A172 (cell line): ENCODE measurements around the gene ZDHHC4. TPM values are rescaled to one million over a fixed set of nuclear protein-coding genes. Genes with fewer than 3 reads are reported as not detected.

ENCODE experiments used
- DNase-seq: peaks from one replicate; pipeline ENCODE4 v3.0.0-alpha.2; 2015; ENCODE audit warnings: low spot score
- total RNA-seq: library from RNA; depleted of rRNA; stranded (reverse); fragments of >200 nt; shearing (Covaris generic); gene quantifications from 2 replicates; pipeline ENCODE4 v1.2.3, GENCODE V29; 2014; rRNA removed

The ZDHHC4 gene
- 66.0 and 69.1 TPM in 2 replicates for total RNA-seq

DNA sequence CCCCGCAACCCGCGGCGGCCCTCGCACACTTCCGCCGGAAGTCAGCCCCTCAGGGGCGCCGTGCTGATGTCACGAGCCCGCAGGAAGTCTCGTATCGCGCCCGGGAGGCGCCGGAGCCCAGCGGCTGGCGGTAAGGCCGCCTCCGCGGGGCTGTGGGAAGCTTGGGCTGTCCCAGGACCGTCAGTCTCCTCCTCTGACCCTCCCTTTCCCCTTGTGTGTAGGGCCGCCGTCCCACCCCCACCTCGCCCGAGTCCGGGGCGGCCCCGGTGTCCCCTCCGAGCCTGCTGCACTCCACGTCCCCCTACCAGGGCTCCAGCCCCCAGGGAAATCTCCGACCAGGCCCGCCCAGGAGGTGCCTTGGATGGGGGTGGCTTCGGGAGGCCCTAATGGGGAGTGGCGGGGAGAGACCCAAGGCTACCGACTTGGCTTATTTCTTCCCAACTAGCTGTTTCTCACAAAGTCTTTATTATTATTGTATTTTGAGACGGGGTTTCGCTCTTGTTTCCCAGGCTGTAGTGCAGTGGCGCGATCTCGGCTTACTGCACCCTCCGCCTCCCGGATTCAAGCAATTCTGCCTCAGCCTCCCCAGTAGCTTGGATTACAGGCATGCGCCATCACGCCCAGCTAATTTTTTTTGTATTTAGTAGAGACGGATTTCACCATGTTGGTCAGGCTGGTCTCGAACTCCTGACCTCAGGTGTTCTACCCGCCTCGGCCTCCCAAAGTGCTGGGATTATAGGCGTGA, at the start of gene ZDHHC4:
Gene ZDHHC4, plus strand, starts transcription at position 86 of the 745 bp plus-strand sequence. CDS start 3,108 bp downstream, outside the sequence.
- peak; percentile 84 for DNase-seq

DNA sequence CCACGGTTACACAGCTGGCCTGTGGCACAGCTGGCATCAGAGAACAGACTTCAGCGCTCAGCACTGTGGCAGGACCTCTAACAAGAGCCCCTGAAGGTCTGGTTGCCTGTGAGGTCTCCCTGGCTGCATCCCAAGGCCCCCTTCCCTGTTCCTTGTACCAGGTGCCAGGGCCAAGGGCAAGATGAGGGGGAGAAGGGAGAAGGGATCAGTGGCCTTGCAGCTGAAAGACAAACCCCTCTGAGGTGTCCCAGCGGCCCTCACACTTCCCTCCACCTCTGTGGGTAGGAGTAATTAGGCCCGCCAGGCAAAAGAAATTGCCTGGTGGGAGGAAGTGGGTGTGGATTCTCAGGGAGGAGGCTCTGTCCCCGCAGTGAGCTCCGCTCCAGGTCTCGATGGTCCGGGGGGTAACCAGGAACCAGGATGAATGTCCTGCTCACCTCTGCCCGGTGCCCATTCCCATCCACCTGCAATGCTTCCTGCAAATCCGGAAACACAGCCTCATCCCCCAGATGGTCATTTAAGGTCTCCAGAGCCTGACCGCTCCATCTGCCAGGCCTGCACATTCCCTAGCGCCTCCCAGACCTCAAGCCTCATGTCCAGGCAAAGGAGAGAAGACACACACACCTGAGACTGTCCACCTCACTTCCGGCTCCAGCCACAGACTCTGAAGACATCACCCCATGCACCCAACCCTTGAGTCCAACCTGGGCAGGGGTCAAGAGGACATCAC, 48.7 kb upstream of the ZDHHC4 start:
- no peak for DNase-seq

GRCh38 chr7:6529643-6530042, 47.6 kb upstream of the ZDHHC4 start:
- no peak for DNase-seq

- DNase-seq = no peak
Observed at GRCh38 chr7:6530626-6531491, 46.4 kb upstream of the ZDHHC4 start.

DNA sequence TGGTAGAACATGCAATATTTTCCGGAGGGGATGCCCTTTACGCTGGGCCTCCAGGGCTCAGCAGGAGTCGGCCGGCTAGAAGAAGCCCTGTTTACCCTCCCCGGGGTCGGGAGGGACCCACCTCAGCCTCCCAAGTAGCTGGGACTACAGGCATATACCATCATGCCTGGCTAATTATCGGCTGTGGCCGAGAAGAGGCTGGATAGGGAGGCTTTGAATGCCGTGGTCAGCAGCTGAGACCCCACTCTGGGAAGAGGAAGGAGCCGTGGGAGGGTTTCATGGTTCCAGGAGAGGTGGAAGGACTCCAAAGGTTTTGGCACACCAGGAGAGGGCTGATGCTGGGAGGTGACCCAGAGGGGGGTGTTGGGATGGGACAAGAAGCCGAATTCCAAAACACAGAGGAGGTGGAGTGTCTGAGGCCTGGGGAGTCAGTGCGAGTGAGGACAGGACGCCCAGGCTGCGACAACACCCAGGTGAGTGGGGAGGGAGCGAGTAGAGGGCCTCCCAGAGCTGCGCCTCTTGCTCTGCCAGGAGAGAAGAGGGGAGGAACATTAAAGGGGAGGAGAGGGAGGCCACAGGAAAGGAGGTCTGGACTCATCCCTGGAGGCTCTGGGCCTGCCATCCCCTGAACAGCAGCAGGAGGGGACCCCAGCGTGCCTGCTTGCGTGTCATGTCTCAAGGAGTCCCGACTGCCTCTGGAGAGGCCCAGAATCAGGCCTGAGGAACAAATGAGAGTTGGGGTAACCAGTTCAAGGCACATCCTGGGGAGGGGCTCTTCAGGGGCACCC, 45.6 kb upstream of the ZDHHC4 start:
- DNase-seq = no peak

DNA sequence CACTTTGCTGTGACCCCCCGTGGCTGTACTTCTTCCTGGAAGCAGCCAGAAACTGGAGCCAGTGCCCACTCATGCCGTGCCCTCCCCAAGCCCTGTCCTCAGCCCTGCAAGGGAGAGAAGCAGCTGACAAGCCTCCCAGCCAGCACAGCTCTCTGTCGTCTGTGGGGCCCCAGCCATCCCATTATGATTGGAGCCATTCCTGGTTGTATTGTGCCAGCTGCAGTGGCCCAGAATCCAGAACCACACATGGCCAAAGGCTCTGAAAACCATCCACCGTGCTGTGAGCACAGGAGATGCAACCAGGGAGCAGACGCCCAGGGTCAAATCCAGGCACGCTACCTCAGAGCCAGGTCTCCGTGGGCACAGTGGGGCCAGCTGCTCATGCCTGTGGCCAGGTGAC, 44.7 kb upstream of the ZDHHC4 start:
- DNase-seq = no peak

DNA sequence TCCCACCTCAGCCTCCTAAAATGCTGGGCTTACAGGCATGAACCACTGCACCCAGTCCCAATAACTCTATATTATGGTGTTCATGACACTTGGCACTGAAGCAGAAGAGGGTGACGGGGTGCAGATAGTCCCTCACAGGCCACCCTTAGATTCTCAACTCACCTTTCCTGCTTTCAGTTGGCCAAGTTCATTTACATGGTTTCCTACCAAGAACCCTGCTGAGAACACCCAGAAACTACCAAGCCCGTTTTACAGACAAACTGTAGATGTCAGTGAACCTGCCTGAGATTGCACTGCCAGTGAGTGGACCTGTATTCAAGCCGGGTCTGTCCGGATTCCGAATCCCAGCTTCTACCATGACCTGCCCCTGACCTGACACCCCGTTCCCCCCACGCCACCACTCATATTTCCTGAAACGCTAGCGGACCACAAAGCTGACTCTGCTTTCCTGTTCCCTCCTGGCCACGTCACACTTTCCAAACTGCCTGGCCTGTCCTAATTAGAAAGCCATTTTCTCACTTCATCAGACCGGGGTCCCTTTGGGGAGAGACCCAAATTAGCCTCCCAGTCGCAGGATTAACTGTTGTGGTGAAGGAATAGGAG, 43.3 kb upstream of the ZDHHC4 start:
- DNase-seq = no peak

GRCh38 chr7:6536262-6537260, 40.7 kb upstream of the ZDHHC4 start:
- DNase-seq = peak; percentile 51

DNA sequence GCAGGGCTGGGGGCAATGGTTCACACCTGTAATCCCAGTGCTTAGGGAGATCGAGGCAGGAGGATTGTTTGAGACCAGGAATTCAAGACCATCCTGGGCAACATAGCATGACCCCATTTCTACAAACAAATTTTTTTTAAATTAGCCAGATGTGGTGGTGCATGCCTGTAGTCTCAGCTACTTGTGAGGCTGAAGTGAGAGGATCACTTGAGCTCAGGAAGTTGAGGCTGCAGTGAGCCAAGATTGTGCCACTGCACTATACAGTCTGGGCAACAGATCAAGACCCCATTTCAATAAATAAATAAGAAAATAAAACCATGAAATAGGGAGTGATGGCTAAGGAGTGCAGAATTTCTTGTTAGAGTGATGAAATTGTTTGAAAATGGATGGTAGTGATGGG, 34.9 kb upstream of the ZDHHC4 start:
- DNase-seq = no peak

DNA sequence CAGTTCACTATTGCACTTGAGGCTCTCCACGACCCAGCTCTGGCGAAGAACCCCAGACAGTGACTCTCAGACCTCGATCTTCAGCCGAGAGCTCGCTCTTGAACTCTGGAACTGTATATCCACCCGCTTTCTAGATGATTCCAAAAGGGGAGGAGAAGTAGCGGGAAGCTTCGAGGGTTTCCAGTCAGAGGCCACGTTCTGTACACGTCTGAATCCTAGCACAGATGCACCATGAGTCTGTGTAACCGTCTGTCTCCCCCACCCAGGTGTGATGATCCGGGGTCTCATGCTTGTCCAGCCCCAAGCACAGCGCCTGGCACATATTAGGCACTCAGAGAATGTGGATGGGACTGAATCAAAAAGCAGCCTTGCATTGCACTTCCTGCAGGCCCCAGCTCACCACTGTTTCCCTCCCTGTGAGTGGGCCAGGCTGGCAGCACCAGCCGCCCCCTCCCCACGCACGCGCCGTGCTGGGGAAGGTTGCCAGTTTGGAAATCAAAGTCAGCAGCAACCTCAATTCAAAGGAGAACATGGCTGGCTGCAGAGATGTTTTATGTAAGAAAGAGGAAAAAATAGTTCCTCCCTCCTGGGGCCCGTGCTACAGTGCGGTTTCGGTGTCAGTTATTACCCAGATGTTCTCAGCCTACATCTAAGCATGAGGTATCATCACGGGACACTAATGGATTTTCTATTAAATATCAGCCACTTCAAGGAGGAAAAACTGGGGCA, 31.7 kb upstream of the ZDHHC4 start:
- DNase-seq = no peak

- no peak for DNase-seq
Observed at GRCh38 chr7:6546498-6547251, 30.6 kb upstream of the ZDHHC4 start.

DNA sequence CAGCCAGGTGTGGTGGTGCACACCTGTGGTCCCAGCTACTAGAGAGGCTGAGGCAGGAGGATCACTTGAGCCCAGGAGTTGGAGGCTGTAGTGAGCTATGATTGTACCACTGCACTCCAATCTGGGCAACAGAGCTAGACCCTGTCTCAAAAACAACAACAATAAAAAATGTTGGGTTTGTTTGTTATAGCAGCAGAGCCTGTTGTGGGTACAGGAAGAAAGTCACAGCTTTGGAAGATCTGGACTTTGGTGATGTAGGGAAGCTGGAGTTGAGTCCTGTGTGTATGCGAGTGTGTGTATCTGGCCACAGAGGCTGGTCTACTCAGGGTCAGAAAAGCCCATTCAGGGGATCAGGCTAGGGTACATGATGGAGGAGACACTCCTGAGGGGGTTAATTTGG, 29.9 kb upstream of the ZDHHC4 start:
- no peak for DNase-seq

DNA sequence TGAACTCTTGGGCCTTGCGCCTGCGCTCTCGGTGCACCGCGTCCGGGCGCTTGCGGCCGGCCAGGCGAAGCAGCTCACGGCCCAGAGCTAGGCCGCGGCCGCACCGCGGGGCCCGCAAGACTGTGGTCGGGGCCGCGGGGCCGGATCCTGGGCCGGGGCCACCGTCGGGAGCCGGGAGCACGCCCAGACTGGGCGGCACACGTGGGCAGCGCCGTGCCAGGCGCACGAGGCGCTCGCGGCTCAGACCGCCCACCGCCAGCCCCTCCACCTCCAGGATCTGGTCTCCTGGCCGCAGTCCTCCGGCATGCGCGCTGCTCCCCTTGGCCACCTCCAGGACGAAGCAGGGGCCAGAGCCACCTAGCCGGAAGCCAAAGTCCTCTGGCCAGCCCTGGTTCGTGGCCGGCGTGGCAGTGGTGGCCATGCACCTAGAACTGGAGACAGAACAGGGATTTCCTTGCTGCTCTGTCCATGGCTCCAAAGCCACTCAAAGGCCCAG, 26.2 kb upstream of the ZDHHC4 start, which contains the start of gene GRID2IP:
Gene GRID2IP, minus strand, starts transcription at position 446 of the 496 bp plus-strand sequence. Its CDS starts 25 bp downstream, at position 421.
- no peak for DNase-seq

GRCh38 chr7:6553448-6554044, 23.7 kb upstream of the ZDHHC4 start:
- DNase-seq = no peak

GRCh38 chr7:6554848-6555247, 22.4 kb upstream of the ZDHHC4 start:
- DNase-seq = no peak

- no peak for DNase-seq
Observed at GRCh38 chr7:6556196-6556595, 21.1 kb upstream of the ZDHHC4 start.

- DNase-seq = peak; percentile 79
Observed at GRCh38 chr7:6558837-6559236, 18.4 kb upstream of the ZDHHC4 start.

DNA sequence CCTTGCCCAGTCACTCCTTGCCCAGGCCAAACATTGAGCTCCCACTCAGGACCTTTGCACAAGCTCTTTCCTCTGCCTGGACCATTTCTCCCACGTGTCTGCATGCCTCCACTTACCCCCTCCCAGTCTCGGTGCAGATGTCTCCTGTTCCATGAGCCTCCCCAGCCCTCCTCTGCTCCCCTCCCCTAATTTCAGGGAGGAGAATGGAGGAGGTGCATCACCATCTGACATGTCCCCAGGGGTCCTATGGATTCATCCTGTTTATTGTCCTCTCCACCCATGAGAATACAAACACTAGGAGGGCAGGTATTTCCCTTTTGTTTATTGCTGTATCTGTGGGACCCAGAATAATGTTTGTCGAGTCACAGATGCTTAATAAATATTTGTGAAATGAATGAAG, 17.4 kb upstream of the ZDHHC4 start:
- no peak for DNase-seq
